ENCODE data around the gene DENND1A. TPM values are rescaled to one million over a fixed set of nuclear protein-coding genes. Genes with fewer than 3 reads are reported as not detected.

Gene DENND1A
- total and polyA plus RNA-seq, 2 of the 13 experiments (the other 11 are each of a cell fraction or from before 2014, with no cell fraction given) = 14.8 to 30.1 TPM

GRCh38 chr9:123967323-123967722, 37.4 kb upstream of the DENND1A start:
- Histone ChIP-seq H3K79me2 (ENCODE audit: insufficient read depth, low read length) (no peaks in the 10 kb centered on the region), H3K27ac (ENCODE audit: extremely low read length, insufficient read depth, low read length) (no peak overlapping the region), H2AFZ (ENCODE audit: low read length) (no peak overlapping the region), H3K9me3 (ENCODE audit: low read length) (no peaks in the 10 kb centered on the region), H3K4me3 (replicated peaks in 1 of 3; ENCODE audit: insufficient read depth in 1 of 3, low read depth in 2 of 3, low read length in 3 of 3) (no peak overlapping the region), H3K9ac (ENCODE audit: insufficient read depth, low read depth, low read length) (no peak overlapping the region), H3K36me3 (replicated peaks in 1 of 2; ENCODE audit: control insufficient read depth in 1 of 2, insufficient read depth in 2 of 2, low read length in 2 of 2) (no peaks in the 10 kb centered on the region), H4K20me1 (ENCODE audit: insufficient read depth, low read length) (no peaks in the 10 kb centered on the region), H3K4me2 (ENCODE audit: low read depth, low read length) (no peak overlapping the region), H3K4me1 (ENCODE audit: insufficient read depth, low read length) (no peaks in the 10 kb centered on the region), H3K27me3 (ENCODE audit: control insufficient read depth in 1 of 2, insufficient read depth in 2 of 2, low read length in 2 of 2) (peaks cover 0 to 33% of the 10 kb centered on the region in 2 experiments)
- ChIA-PET POLR2A (no interaction called here), CTCF (ENCODE audit: low intra/inter-chr PET ratio, low total read pairs) (no interaction called here)
- intact Hi-C loops (cut with micrococcal nuclease; ENCODE audit: unreplicated experiment) (no loop called here), in situ Hi-C loops (cut with HindIII; ENCODE audit: extremely low pct_ligation_motif_present, low pct_unique_long_range_greater_than_20kb) (no loop called here)
- no TSS peak for BruUV-seq (replicated peaks)
- ATAC-seq (no peak), FAIRE-seq (no peak), DNase-seq (ENCODE audit: low spot score) (no peak)
- TF ChIP-seq ZFP36L2 (CRISPR knock-in tag; IDR thresholded peaks at IDR 0.05) = no peak
- no peak for TF ChIP-seq GATAD2A (CRISPR knock-in tag; IDR thresholded peaks at IDR 0.05)
- TF ChIP-seq CCAR2 (optimal IDR thresholded peaks at IDR 0.05; ENCODE audit: low read depth, low read length) = no peak
- TF ChIP-seq BCL6 (CRISPR knock-in tag; IDR thresholded peaks at IDR 0.05) = no peak
- no peak for TF ChIP-seq ZNF253 (CRISPR knock-in tag; IDR thresholded peaks at IDR 0.05; ENCODE audit: borderline replicate concordance)
- no peak for TF ChIP-seq ZBTB37 (CRISPR knock-in tag; IDR thresholded peaks at IDR 0.05)
- no peak for TF ChIP-seq SCMH1 (CRISPR knock-in tag; IDR thresholded peaks at IDR 0.05; ENCODE audit: borderline replicate concordance)
- TF ChIP-seq, protein P1, sequence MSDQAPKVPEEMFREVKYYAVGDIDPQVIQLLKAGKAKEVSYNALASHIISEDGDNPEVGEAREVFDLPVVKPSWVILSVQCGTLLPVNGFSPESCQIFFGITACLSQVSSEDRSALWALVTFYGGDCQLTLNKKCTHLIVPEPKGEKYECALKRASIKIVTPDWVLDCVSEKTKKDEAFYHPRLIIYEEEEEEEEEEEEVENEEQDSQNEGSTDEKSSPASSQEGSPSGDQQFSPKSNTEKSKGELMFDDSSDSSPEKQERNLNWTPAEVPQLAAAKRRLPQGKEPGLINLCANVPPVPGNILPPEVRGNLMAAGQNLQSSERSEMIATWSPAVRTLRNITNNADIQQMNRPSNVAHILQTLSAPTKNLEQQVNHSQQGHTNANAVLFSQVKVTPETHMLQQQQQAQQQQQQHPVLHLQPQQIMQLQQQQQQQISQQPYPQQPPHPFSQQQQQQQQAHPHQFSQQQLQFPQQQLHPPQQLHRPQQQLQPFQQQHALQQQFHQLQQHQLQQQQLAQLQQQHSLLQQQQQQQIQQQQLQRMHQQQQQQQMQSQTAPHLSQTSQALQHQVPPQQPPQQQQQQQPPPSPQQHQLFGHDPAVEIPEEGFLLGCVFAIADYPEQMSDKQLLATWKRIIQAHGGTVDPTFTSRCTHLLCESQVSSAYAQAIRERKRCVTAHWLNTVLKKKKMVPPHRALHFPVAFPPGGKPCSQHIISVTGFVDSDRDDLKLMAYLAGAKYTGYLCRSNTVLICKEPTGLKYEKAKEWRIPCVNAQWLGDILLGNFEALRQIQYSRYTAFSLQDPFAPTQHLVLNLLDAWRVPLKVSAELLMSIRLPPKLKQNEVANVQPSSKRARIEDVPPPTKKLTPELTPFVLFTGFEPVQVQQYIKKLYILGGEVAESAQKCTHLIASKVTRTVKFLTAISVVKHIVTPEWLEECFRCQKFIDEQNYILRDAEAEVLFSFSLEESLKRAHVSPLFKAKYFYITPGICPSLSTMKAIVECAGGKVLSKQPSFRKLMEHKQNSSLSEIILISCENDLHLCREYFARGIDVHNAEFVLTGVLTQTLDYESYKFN (CRISPR knock-in tag; conservative IDR thresholded peaks at IDR 0.05) = no peak
- TF ChIP-seq ZNF292 (CRISPR knock-in tag; IDR thresholded peaks at IDR 0.05; ENCODE audit: borderline replicate concordance, low read depth) = no peak
- no peak for TF ChIP-seq TGIF2 (CRISPR knock-in tag; IDR thresholded peaks at IDR 0.05)
